Activated CD4-positive, alpha-beta T cell treated with anti-CD3 and anti-CD28 coated beads, Interleukin-2, amount 50 U/mL, for 24 hours (primary cell): ENCODE results near the gene PPRC1.
A peak's percentile ranks its signal among the peaks of the same experiment; 100 is the strongest.

Experiments used
- DNase-seq, 2 donors: peaks; one replicate each; pipeline ENCODE4 v3.0.0-alpha.2; 2020; ENCODE audit warnings: low read depth in 1 of 2, low spot score in 1 of 2

Gene PPRC1

GRCh38 chr10:102148275-102148674, 15.4 kb downstream of the PPRC1 start:
- DNase-seq: no peak

GRCh38 chr10:102150970-102151773, 18.3 kb downstream of the PPRC1 start:
- no peak for DNase-seq

GRCh38 chr10:102151774-102152544, 19.1 kb downstream of the PPRC1 start, which contains the start of gene NOLC1:
Gene NOLC1, plus strand, starts transcription at chr10:102152389. Its CDS starts 22 bp downstream, at chr10:102152411.
- peak; percentile 99 to 100 for DNase-seq

GRCh38 chr10:102152545-102152890, 19.7 kb downstream of the PPRC1 start:
- DNase-seq: peak in 1 of 2 donors; percentile 45

- no peak for DNase-seq
Measured at GRCh38 chr10:102153093-102153620, 20.3 kb downstream of the PPRC1 start.

- no peak for DNase-seq
Measured at GRCh38 chr10:102154466-102155116, 21.8 kb downstream of the PPRC1 start.

GRCh38 chr10:102157224-102157623, 24.4 kb downstream of the PPRC1 start:
- no peak for DNase-seq

GRCh38 chr10:102159051-102159597, 26.3 kb downstream of the PPRC1 start:
- DNase-seq: no peak

GRCh38 chr10:102159831-102160230, 27.0 kb downstream of the PPRC1 start:
- no peak for DNase-seq

- no peak for DNase-seq
Measured at GRCh38 chr10:102163342-102163989, 30.6 kb downstream of the PPRC1 start.

- DNase-seq: no peak
Measured at GRCh38 chr10:102167861-102168260, 35.0 kb downstream of the PPRC1 start.

GRCh38 chr10:102170602-102171001, 37.8 kb downstream of the PPRC1 start:
- no peak for DNase-seq

- no peak for DNase-seq
Measured at GRCh38 chr10:102172288-102172687, 39.4 kb downstream of the PPRC1 start.

GRCh38 chr10:102175415-102175814, 42.6 kb downstream of the PPRC1 start:
- DNase-seq: no peak

GRCh38 chr10:102184606-102185005, 51.8 kb downstream of the PPRC1 start:
- DNase-seq: no peak

- DNase-seq: no peak
Measured at GRCh38 chr10:102185272-102185671, 52.4 kb downstream of the PPRC1 start.

GRCh38 chr10:102185811-102186527, 53.1 kb downstream of the PPRC1 start:
- DNase-seq: no peak

GRCh38 chr10:102188298-102188940, 55.6 kb downstream of the PPRC1 start:
- no peak for DNase-seq
